T-helper 1 cell treated with Interleukin-12 subunit alpha and Interleukin-12 subunit beta and Interleukin-4 antibody, amounts not matched to agents 30 μg/mL and 1 μg/mL, for 36 hours (primary cell): ENCODE measurements around the gene ZNF853.

Experiments used
- H3K27ac Mint-ChIP-seq: one replicate; pipeline ENCODE4 v1.8.0; 2021; ENCODE audit warnings: mild to moderate bottlenecking, mixed read lengths
- H3K27me3 Mint-ChIP-seq: one replicate; pipeline ENCODE4 v1.8.0; 2021; ENCODE audit warnings: low read depth, mixed read lengths
- H3K36me3 Mint-ChIP-seq: one replicate; pipeline ENCODE4 v1.8.0; 2021; ENCODE audit warnings: low read depth, mixed read lengths
- H3K4me1 Mint-ChIP-seq: one replicate; pipeline ENCODE4 v1.8.0; 2021; ENCODE audit warnings: low read depth, mixed read lengths
- H3K4me3 Mint-ChIP-seq: one replicate; pipeline ENCODE4 v1.8.0; 2021; ENCODE audit warnings: mild to moderate bottlenecking, moderate library complexity, mixed read lengths
- H3K9me3 Mint-ChIP-seq: one replicate; pipeline ENCODE4 v1.8.0; 2021; ENCODE audit warnings: mixed read lengths

Gene ZNF853

GRCh38 chr7:6639032-6639431 is 23.6 kb downstream of the ZNF853 start:
- peaks cover 28% of the 10 kb centered on the region for H3K36me3 Mint-ChIP-seq
- peak overlapping the region; percentile 56 for H3K27ac Mint-ChIP-seq
- no peaks in the 10 kb centered on the region for H3K27me3 Mint-ChIP-seq
- peaks cover 18% of the 10 kb centered on the region for H3K4me1 Mint-ChIP-seq
- peaks cover 1% of the 10 kb centered on the region for H3K9me3 Mint-ChIP-seq
- peak overlapping the region; percentile 81 for H3K4me3 Mint-ChIP-seq

- Mint-ChIP-seq H3K9me3 (no peaks in the 10 kb centered on the region), H3K4me3 (peak overlapping the region; percentile 81), H3K27me3 (no peaks in the 10 kb centered on the region), H3K27ac (no peak overlapping the region), H3K4me1 (peaks cover 18% of the 10 kb centered on the region), H3K36me3 (peaks cover 28% of the 10 kb centered on the region)
Observed at GRCh38 chr7:6639627-6640026, 24.2 kb downstream of the ZNF853 start.

GRCh38 chr7:6640246-6640721 is 24.9 kb downstream of the ZNF853 start:
- no peak overlapping the region for H3K27ac Mint-ChIP-seq
- H3K9me3 Mint-ChIP-seq = no peaks in the 10 kb centered on the region
- no peak overlapping the region for H3K4me3 Mint-ChIP-seq
- peaks cover 18% of the 10 kb centered on the region for H3K4me1 Mint-ChIP-seq
- no peaks in the 10 kb centered on the region for H3K27me3 Mint-ChIP-seq
- H3K36me3 Mint-ChIP-seq = peaks cover 34% of the 10 kb centered on the region

- Mint-ChIP-seq H3K9me3 (no peaks in the 10 kb centered on the region), H3K27ac (no peak overlapping the region), H3K36me3 (peaks cover 42% of the 10 kb centered on the region)
Observed at GRCh38 chr7:6641305-6642035, 26.1 kb downstream of the ZNF853 start.

GRCh38 chr7:6642239-6642839 is 26.9 kb downstream of the ZNF853 start:
- Mint-ChIP-seq H3K27me3 (no peaks in the 10 kb centered on the region), H3K4me3 (no peak overlapping the region), H3K4me1 (peaks cover 17% of the 10 kb centered on the region), H3K9me3 (no peaks in the 10 kb centered on the region), H3K27ac (no peak overlapping the region), H3K36me3 (peaks cover 46% of the 10 kb centered on the region)

More at GRCh38 chr7:6641305-6642035, 26.1 kb downstream of the ZNF853 start:
- H3K27me3 Mint-ChIP-seq = no peaks in the 10 kb centered on the region
- no peak overlapping the region for H3K4me3 Mint-ChIP-seq
- peaks cover 18% of the 10 kb centered on the region for H3K4me1 Mint-ChIP-seq

GRCh38 chr7:6642861-6643640 is 27.6 kb downstream of the ZNF853 start:
- Mint-ChIP-seq H3K27ac (no peak overlapping the region), H3K4me3 (no peak overlapping the region), H3K27me3 (no peaks in the 10 kb centered on the region), H3K4me1 (peaks cover 14% of the 10 kb centered on the region), H3K9me3 (no peaks in the 10 kb centered on the region), H3K36me3 (peaks cover 51% of the 10 kb centered on the region)

- no peak overlapping the region for H3K4me3 Mint-ChIP-seq
- H3K27me3 Mint-ChIP-seq = no peaks in the 10 kb centered on the region
- H3K4me1 Mint-ChIP-seq = peaks cover 10% of the 10 kb centered on the region
- H3K9me3 Mint-ChIP-seq = no peaks in the 10 kb centered on the region
- peaks cover 52% of the 10 kb centered on the region for H3K36me3 Mint-ChIP-seq
- no peak overlapping the region for H3K27ac Mint-ChIP-seq
Observed at GRCh38 chr7:6643915-6644625, 28.7 kb downstream of the ZNF853 start.

GRCh38 chr7:6644728-6645127 is 29.3 kb downstream of the ZNF853 start:
- no peaks in the 10 kb centered on the region for H3K9me3 Mint-ChIP-seq
- H3K36me3 Mint-ChIP-seq = peaks cover 51% of the 10 kb centered on the region
- no peaks in the 10 kb centered on the region for H3K27me3 Mint-ChIP-seq
- no peak overlapping the region for H3K27ac Mint-ChIP-seq
- H3K4me3 Mint-ChIP-seq = no peak overlapping the region
- peaks cover 4% of the 10 kb centered on the region for H3K4me1 Mint-ChIP-seq

- no peak overlapping the region for H3K27ac Mint-ChIP-seq
- H3K27me3 Mint-ChIP-seq = no peaks in the 10 kb centered on the region
- no peaks in the 10 kb centered on the region for H3K4me1 Mint-ChIP-seq
- no peak overlapping the region for H3K4me3 Mint-ChIP-seq
- peaks cover 14% of the 10 kb centered on the region for H3K9me3 Mint-ChIP-seq
- peaks cover 58% of the 10 kb centered on the region for H3K36me3 Mint-ChIP-seq
Observed at GRCh38 chr7:6646465-6646864, 31.1 kb downstream of the ZNF853 start.

GRCh38 chr7:6647080-6647479 is 31.7 kb downstream of the ZNF853 start:
- Mint-ChIP-seq H3K9me3 (peaks cover 14% of the 10 kb centered on the region), H3K4me1 (no peaks in the 10 kb centered on the region), H3K4me3 (no peak overlapping the region), H3K27me3 (no peaks in the 10 kb centered on the region), H3K36me3 (peaks cover 57% of the 10 kb centered on the region), H3K27ac (no peak overlapping the region)

GRCh38 chr7:6647541-6647940 is 32.1 kb downstream of the ZNF853 start:
- H3K9me3 Mint-ChIP-seq = peaks cover 14% of the 10 kb centered on the region
- H3K27me3 Mint-ChIP-seq = no peaks in the 10 kb centered on the region
- H3K27ac Mint-ChIP-seq = no peak overlapping the region
- H3K4me3 Mint-ChIP-seq = no peak overlapping the region
- peaks cover 55% of the 10 kb centered on the region for H3K36me3 Mint-ChIP-seq
- no peaks in the 10 kb centered on the region for H3K4me1 Mint-ChIP-seq

- no peaks in the 10 kb centered on the region for H3K4me1 Mint-ChIP-seq
- H3K9me3 Mint-ChIP-seq = peaks cover 14% of the 10 kb centered on the region
- H3K4me3 Mint-ChIP-seq = no peak overlapping the region
- H3K36me3 Mint-ChIP-seq = peaks cover 53% of the 10 kb centered on the region
- H3K27ac Mint-ChIP-seq = no peak overlapping the region
- H3K27me3 Mint-ChIP-seq = no peaks in the 10 kb centered on the region
Observed at GRCh38 chr7:6648066-6648814, 32.8 kb downstream of the ZNF853 start.

- Mint-ChIP-seq H3K9me3 (peaks cover 14% of the 10 kb centered on the region), H3K27me3 (no peaks in the 10 kb centered on the region), H3K4me1 (no peaks in the 10 kb centered on the region), H3K4me3 (no peak overlapping the region), H3K27ac (no peak overlapping the region), H3K36me3 (peaks cover 51% of the 10 kb centered on the region)
Observed at GRCh38 chr7:6648815-6649104, 33.4 kb downstream of the ZNF853 start.
